Measurements from ENCODE around the gene ATXN2. TPM values are rescaled to one million over a fixed set of nuclear protein-coding genes. Genes with fewer than 3 reads are reported as not detected.

The ATXN2 gene
- total and polyA plus RNA-seq, 9 of the 15 experiments (the other 6 are each of a cell fraction or from before 2014, with no cell fraction given), result 16.8 to 67.8 (median 29.3) TPM

DNA sequence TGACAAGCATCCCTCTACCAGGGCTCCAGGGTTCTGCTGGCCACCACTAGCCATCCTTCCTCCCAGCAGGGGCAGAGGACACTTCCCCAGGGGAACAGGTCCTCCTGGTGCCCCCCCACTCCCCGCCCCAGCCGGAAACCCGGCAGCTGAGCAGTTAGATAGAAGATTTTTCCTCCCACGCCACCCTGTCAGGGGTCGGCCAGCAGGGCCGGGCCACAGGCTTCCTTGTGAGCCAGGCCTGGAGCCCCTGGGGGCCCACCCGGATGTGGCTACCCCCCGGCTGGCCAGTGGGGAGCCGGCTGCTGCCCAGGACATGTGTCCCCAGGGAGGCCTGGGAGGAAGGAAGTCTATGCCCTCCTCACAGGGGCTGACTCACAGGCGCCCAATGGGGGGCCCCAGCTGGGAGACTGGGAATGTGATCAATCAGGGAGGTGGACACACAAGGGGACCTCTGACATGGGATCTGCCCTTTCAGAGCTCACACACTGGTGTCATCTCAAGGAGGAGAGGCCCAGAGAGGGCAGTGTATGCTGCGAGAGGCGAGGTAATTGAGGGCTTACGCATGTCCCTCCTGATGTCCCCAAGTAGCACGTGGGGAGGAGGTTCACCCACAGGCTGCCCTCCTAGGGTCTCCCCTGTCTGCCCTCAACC is 189.2 kb downstream of the ATXN2 start (continued):
- TF ChIP-seq ZNF644 (tag; IDR thresholded peaks at IDR 0.05; ENCODE audit: low read depth) (no peak), HMGXB4 (CRISPR knock-in tag; IDR thresholded peaks at IDR 0.05) (no peak), CHD1 (IDR thresholded peaks at IDR 0.05; ENCODE audit: low read length) (no peak), DACH1 (IDR thresholded peaks at IDR 0.05; ENCODE audit: partially characterized antibody) (no peak), MCM2 (IDR thresholded peaks at IDR 0.05; ENCODE audit: low read depth) (no peak), HNRNPK (IDR thresholded peaks at IDR 0.05; ENCODE audit: low read depth, low read length, poor library complexity, severe bottlenecking) (no peak), TAF15 (IDR thresholded peaks at IDR 0.05; ENCODE audit: low read depth, low read length) (no peak), ZNF232 (CRISPR knock-in tag; IDR thresholded peaks at IDR 0.05) (no peak), MTA1 (IDR thresholded peaks at IDR 0.05; ENCODE audit: borderline replicate concordance) (0 out of 2 replicates have a peak, but pooled peaks have one; percentile 4), BRD9 (IDR thresholded peaks at IDR 0.05; ENCODE audit: low read depth, partially characterized antibody) (no peak), KAT8 (IDR thresholded peaks at IDR 0.05; ENCODE audit: low read depth) (no peak), TRIM28 (IDR thresholded peaks at IDR 0.05) (no peak), YBX1 (IDR thresholded peaks at IDR 0.05) (no peak), BRCA1 (IDR thresholded peaks at IDR 0.05) (no peak), BRCA1 (CRISPR knock-in tag; IDR thresholded peaks at IDR 0.05) (no peak), FOS (IDR thresholded peaks at IDR 0.05; ENCODE audit: extremely low read depth, insufficient read length) (no peak), ZNF174 (CRISPR knock-in tag; IDR thresholded peaks at IDR 0.05) (no peak), RBFOX2 (IDR thresholded peaks at IDR 0.05; ENCODE audit: low read depth, low read length) (peak; percentile 71), FOXA3 (CRISPR knock-in tag; conservative IDR thresholded peaks at IDR 0.05 in 1 of 2, IDR thresholded peaks at IDR 0.05 in 1 of 2) (no peak), MEF2A (IDR thresholded peaks at IDR 0.05; ENCODE audit: control insufficient read depth, low read depth, low read length) (no peak), CREBBP (IDR thresholded peaks at IDR 0.05; ENCODE audit: low read depth, low read length) (no peak), ZNF507 (tag; conservative IDR thresholded peaks at IDR 0.05) (no peak), ZNF785 (CRISPR knock-in tag; IDR thresholded peaks at IDR 0.05) (no peak), ZC3H8 (IDR thresholded peaks at IDR 0.05) (no peak)
- TF ChIP-seq, protein P1, sequence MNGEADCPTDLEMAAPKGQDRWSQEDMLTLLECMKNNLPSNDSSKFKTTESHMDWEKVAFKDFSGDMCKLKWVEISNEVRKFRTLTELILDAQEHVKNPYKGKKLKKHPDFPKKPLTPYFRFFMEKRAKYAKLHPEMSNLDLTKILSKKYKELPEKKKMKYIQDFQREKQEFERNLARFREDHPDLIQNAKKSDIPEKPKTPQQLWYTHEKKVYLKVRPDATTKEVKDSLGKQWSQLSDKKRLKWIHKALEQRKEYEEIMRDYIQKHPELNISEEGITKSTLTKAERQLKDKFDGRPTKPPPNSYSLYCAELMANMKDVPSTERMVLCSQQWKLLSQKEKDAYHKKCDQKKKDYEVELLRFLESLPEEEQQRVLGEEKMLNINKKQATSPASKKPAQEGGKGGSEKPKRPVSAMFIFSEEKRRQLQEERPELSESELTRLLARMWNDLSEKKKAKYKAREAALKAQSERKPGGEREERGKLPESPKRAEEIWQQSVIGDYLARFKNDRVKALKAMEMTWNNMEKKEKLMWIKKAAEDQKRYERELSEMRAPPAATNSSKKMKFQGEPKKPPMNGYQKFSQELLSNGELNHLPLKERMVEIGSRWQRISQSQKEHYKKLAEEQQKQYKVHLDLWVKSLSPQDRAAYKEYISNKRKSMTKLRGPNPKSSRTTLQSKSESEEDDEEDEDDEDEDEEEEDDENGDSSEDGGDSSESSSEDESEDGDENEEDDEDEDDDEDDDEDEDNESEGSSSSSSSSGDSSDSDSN (IDR thresholded peaks at IDR 0.05; ENCODE audit: borderline replicate concordance in 1 of 2, low read depth in 2 of 2, low read length in 2 of 2), result peak in 1 of 2 experiments; percentile 59; a peak in 2 of 4 replicates
- TF ChIP-seq, protein P2, sequence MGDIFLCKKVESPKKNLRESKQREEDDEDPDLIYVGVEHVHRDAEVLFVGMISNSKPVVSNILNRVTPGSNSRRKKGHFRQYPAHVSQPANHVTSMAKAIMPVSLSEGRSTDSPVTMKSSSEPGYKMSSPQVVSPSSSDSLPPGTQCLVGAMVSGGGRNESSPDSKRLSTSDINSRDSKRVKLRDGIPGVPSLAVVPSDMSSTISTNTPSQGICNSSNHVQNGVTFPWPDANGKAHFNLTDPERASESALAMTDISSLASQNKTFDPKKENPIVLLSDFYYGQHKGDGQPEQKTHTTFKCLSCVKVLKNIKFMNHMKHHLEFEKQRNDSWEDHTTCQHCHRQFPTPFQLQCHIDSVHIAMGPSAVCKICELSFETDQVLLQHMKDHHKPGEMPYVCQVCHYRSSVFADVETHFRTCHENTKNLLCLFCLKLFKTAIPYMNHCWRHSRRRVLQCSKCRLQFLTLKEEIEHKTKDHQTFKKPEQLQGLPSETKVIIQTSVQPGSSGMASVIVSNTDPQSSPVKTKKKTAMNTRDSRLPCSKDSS (IDR thresholded peaks at IDR 0.05; ENCODE audit: low read depth, partially characterized antibody), result no peak

Measured in K562 (cell line).